ENCODE data around the gene SRSF6. TPM values are rescaled to one million over a fixed set of nuclear protein-coding genes. Genes with fewer than 3 reads are reported as not detected.

The SRSF6 gene
- total RNA-seq (2022; extraction: Qiagen RNA extraction), result 104 to 111 TPM (median 104 TPM) in 5 replicates

DNA sequence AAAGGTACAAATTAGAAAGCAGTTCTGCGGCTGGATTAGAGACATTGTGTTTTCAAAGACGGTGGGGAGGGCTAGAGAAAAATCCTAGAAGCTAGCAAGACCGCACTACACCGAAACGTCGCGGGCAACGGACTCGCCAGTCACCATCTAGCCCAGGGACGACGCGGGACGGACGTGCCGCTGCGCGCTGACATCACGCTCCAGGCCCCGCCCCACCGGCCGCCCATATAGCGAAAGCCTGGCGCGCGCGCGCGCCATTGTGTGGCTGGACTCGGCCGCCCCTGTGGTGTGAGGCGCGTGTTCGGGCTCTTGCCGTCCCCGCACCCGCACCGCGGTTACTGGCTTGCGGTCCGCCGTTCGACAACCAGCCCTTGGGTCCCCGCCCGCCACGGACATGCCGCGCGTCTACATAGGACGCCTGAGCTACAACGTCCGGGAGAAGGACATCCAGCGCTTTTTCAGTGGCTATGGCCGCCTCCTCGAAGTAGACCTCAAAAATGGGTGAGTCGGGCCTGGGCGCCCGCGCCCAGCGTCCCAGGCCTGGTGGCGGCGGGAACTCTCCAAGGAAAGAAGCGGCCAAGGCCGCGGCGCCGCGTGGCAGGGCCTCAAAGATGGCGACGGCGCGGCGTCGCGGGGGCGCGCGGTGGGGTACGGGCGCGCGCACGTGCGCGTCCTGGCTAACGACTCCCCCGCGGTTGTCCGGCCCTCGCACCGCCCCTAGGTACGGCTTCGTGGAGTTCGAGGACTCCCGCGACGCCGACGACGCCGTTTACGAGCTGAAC is at the start of gene SRSF6:
Gene SRSF6 (plus strand): TSS at position 257 of the 782 bp plus-strand sequence. CDS start 138 bp downstream, at position 395.

DNA sequence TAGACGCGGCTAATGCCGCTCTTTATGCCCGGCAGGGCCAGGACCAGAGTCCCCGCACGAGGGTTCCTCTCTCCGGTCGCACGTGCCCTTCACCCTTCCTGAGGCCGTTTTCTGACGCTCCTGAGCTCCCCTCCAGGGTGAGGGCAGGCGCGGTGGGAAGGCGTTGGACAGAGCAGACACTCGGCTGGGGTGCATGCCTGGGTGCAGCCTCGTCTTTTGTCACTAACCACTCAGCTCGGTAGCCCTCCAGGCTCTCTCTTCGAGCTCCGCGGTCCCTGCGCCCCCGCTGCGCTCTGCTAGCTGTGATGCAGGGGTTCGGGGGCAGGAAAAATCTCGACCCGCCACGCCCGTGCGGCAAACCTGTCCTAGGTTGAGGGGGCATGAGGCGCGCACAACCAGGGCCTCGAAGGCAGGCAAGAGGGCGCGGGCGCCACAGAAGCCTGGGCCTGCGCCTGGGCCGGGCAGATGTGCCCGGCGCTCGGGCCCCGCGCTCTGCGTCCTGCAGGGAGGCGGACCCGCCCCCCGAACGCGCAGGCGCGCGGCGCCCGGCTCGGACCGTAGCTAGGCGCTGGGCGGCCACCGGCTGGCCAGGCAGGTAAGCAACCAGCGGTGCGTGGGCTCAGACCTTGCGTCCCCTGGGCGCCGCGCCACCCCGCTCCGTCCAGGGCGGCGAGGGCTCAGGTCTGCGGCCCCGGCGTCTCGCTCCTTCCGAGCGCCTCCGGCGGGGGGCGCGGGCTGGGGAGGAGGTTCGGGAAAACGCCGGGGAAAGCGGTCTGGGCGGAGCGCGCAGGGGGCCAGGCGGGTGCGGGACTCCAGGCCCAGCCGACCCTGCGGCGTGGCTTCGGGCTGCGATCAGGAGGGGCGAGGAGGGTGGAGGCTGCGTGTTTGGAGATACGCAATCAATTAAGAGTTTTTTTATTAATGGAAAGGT is 49.7 kb downstream of the SRSF6 start, which contains the start of gene L3MBTL1:
Gene L3MBTL1 (plus strand): TSS at position 548 of the 931 bp plus-strand sequence. CDS start 5,807 bp downstream, outside the sequence.

Other genes with a start within 250 kb of the SRSF6 start
- 1.1 to 1.9 TPM (median 1.4 TPM) in 5 replicates for gene L3MBTL1, start 49.8 kb downstream of the SRSF6 start, total RNA-seq (2022; extraction: Qiagen RNA extraction)
- 7.1 to 8.2 TPM (median 7.7 TPM) in 5 replicates for gene SGK2, start 101.1 kb downstream of the SRSF6 start, total RNA-seq (2022; extraction: Qiagen RNA extraction)
- 28.4 to 33.5 TPM (median 29.3 TPM) in 5 replicates for gene IFT52, start 133.0 kb downstream of the SRSF6 start, total RNA-seq (2022; extraction: Qiagen RNA extraction)
- gene MYBL2, start 209.2 kb downstream of the SRSF6 start, total RNA-seq (2022; extraction: Qiagen RNA extraction), result 71.5 to 82.4 TPM (median 76.0 TPM) in 5 replicates

Measured in A549 treated with CORT108297 at 1 μM for 4 hours (cell line).